ENCODE data around the gene AQP12B. TPM values are rescaled to one million over a fixed set of nuclear protein-coding genes. Genes with fewer than 3 reads are reported as not detected.
"Not testable (repeated sequence)": the region's sequence is repeated elsewhere in the genome, so short reads cannot be mapped to it uniquely, and the experiment has no call there.

AQP12B gene
- polyA plus RNA-seq, 2 donors = not detected

- Histone ChIP-seq H3K4me3 (ENCODE audit: low read depth in 1 of 2, low read length in 2 of 2) (no peak overlapping the region), H3K9me3 (ENCODE audit: control insufficient read depth in 2 of 2, insufficient read depth in 1 of 2, low read depth in 1 of 2, low read length in 1 of 2) (no peaks in the 10 kb centered on the region), H3K36me3 (ENCODE audit: control insufficient read depth in 2 of 2, insufficient read depth in 2 of 2, low read length in 1 of 2) (no peaks in the 10 kb centered on the region), H3K4me1 (ENCODE audit: control insufficient read depth in 2 of 2, insufficient read depth in 2 of 2, low read length in 1 of 2) (no peaks in the 10 kb centered on the region), H3K27ac (ENCODE audit: low read depth in 2 of 2, low read length in 1 of 2) (no peak overlapping the region), H3K27me3 (ENCODE audit: control insufficient read depth in 1 of 2, insufficient read depth in 2 of 2, low read length in 2 of 2) (no peaks in the 10 kb centered on the region)
- 88 to 89% methylated on average over 30 of the region's 30 CpGs for WGBS, 2 donors
Observed at GRCh38 chr2:240701736-240702639, 19.3 kb upstream of the AQP12B start.

- no peaks in the 10 kb centered on the region for H3K36me3 ChIP-seq (ENCODE audit: control insufficient read depth in 2 of 2, insufficient read depth in 2 of 2, low read length in 1 of 2)
- 74 to 81% methylated on average over 60 to 67 of the region's 67 CpGs for WGBS, 2 donors
- no peak overlapping the region for H3K27ac ChIP-seq (ENCODE audit: low read depth in 2 of 2, low read length in 1 of 2)
- no peaks in the 10 kb centered on the region for H3K4me1 ChIP-seq (ENCODE audit: control insufficient read depth in 2 of 2, insufficient read depth in 2 of 2, low read length in 1 of 2)
- no peak overlapping the region for H3K4me3 ChIP-seq (ENCODE audit: low read depth in 1 of 2, low read length in 2 of 2)
- H3K9me3 ChIP-seq (ENCODE audit: control insufficient read depth in 2 of 2, insufficient read depth in 1 of 2, low read depth in 1 of 2, low read length in 1 of 2) = no peaks in the 10 kb centered on the region
- no peaks in the 10 kb centered on the region for H3K27me3 ChIP-seq (ENCODE audit: control insufficient read depth in 1 of 2, insufficient read depth in 2 of 2, low read length in 2 of 2)
Observed at GRCh38 chr2:240701091-240701735, 18.5 kb upstream of the AQP12B start.

- H3K27ac ChIP-seq (ENCODE audit: low read depth in 2 of 2, low read length in 1 of 2); H3K4me3 ChIP-seq (ENCODE audit: low read depth in 1 of 2, low read length in 2 of 2); H3K9me3 ChIP-seq (ENCODE audit: control insufficient read depth in 2 of 2, insufficient read depth in 1 of 2, low read depth in 1 of 2, low read length in 1 of 2); H3K27me3 ChIP-seq (ENCODE audit: control insufficient read depth in 1 of 2, insufficient read depth in 2 of 2, low read length in 2 of 2); H3K4me1 ChIP-seq (ENCODE audit: control insufficient read depth in 2 of 2, insufficient read depth in 2 of 2, low read length in 1 of 2); H3K36me3 ChIP-seq (ENCODE audit: control insufficient read depth in 2 of 2, insufficient read depth in 2 of 2, low read length in 1 of 2): not testable (repeated sequence)
- WGBS, 2 donors = 63 to 71% methylated on average over 15 to 18 of the region's 21 CpGs
Observed at GRCh38 chr2:240700616-240701015, 17.9 kb upstream of the AQP12B start.

- WGBS, 2 donors = 38% methylated on average over 7 to 8 of the region's 8 CpGs
- H3K27ac ChIP-seq (ENCODE audit: low read depth in 2 of 2, low read length in 1 of 2); H3K4me1 ChIP-seq (ENCODE audit: control insufficient read depth in 2 of 2, insufficient read depth in 2 of 2, low read length in 1 of 2); H3K4me3 ChIP-seq (ENCODE audit: low read depth in 1 of 2, low read length in 2 of 2); H3K36me3 ChIP-seq (ENCODE audit: control insufficient read depth in 2 of 2, insufficient read depth in 2 of 2, low read length in 1 of 2); H3K9me3 ChIP-seq (ENCODE audit: control insufficient read depth in 2 of 2, insufficient read depth in 1 of 2, low read depth in 1 of 2, low read length in 1 of 2); H3K27me3 ChIP-seq (ENCODE audit: control insufficient read depth in 1 of 2, insufficient read depth in 2 of 2, low read length in 2 of 2): not testable (repeated sequence)
Observed at GRCh38 chr2:240699835-240700234, 17.1 kb upstream of the AQP12B start.

GRCh38 chr2:240698852-240699561 lies 16.3 kb upstream of the AQP12B start:
- not testable (repeated sequence) for H3K4me3 ChIP-seq (ENCODE audit: low read depth in 1 of 2, low read length in 2 of 2); H3K36me3 ChIP-seq (ENCODE audit: control insufficient read depth in 2 of 2, insufficient read depth in 2 of 2, low read length in 1 of 2); H3K9me3 ChIP-seq (ENCODE audit: control insufficient read depth in 2 of 2, insufficient read depth in 1 of 2, low read depth in 1 of 2, low read length in 1 of 2); H3K27ac ChIP-seq (ENCODE audit: low read depth in 2 of 2, low read length in 1 of 2); H3K27me3 ChIP-seq (ENCODE audit: control insufficient read depth in 1 of 2, insufficient read depth in 2 of 2, low read length in 2 of 2); H3K4me1 ChIP-seq (ENCODE audit: control insufficient read depth in 2 of 2, insufficient read depth in 2 of 2, low read length in 1 of 2)
- WGBS, 2 donors = 73 to 74% methylated on average over 5 to 8 of the region's 33 CpGs

- H3K4me1 ChIP-seq (ENCODE audit: control insufficient read depth in 2 of 2, insufficient read depth in 2 of 2, low read length in 1 of 2); H3K27ac ChIP-seq (ENCODE audit: low read depth in 2 of 2, low read length in 1 of 2); H3K9me3 ChIP-seq (ENCODE audit: control insufficient read depth in 2 of 2, insufficient read depth in 1 of 2, low read depth in 1 of 2, low read length in 1 of 2); H3K27me3 ChIP-seq (ENCODE audit: control insufficient read depth in 1 of 2, insufficient read depth in 2 of 2, low read length in 2 of 2); H3K36me3 ChIP-seq (ENCODE audit: control insufficient read depth in 2 of 2, insufficient read depth in 2 of 2, low read length in 1 of 2); H3K4me3 ChIP-seq (ENCODE audit: low read depth in 1 of 2, low read length in 2 of 2): not testable (repeated sequence)
- WGBS, 2 donors = 35 to 60% methylated on average over 2 to 5 of the region's 13 CpGs
Observed at GRCh38 chr2:240696469-240696868, 13.8 kb upstream of the AQP12B start.

- not testable (repeated sequence) for H3K4me3 ChIP-seq (ENCODE audit: low read depth in 1 of 2, low read length in 2 of 2); H3K4me1 ChIP-seq (ENCODE audit: control insufficient read depth in 2 of 2, insufficient read depth in 2 of 2, low read length in 1 of 2); H3K27me3 ChIP-seq (ENCODE audit: control insufficient read depth in 1 of 2, insufficient read depth in 2 of 2, low read length in 2 of 2); H3K36me3 ChIP-seq (ENCODE audit: control insufficient read depth in 2 of 2, insufficient read depth in 2 of 2, low read length in 1 of 2); H3K27ac ChIP-seq (ENCODE audit: low read depth in 2 of 2, low read length in 1 of 2); H3K9me3 ChIP-seq (ENCODE audit: control insufficient read depth in 2 of 2, insufficient read depth in 1 of 2, low read depth in 1 of 2, low read length in 1 of 2)
- WGBS, 2 donors = no CpG with 5 or more reads among the region's 19 CpGs
Observed at GRCh38 chr2:240695593-240695992, 12.9 kb upstream of the AQP12B start.

GRCh38 chr2:240694304-240694703 lies 11.6 kb upstream of the AQP12B start:
- 67% methylated on average over 2 of the region's 12 CpGs; no CpG with 5 or more reads in 1 of the 2 donors for WGBS, 2 donors
- H3K4me1 ChIP-seq (ENCODE audit: control insufficient read depth in 2 of 2, insufficient read depth in 2 of 2, low read length in 1 of 2); H3K9me3 ChIP-seq (ENCODE audit: control insufficient read depth in 2 of 2, insufficient read depth in 1 of 2, low read depth in 1 of 2, low read length in 1 of 2); H3K36me3 ChIP-seq (ENCODE audit: control insufficient read depth in 2 of 2, insufficient read depth in 2 of 2, low read length in 1 of 2); H3K27me3 ChIP-seq (ENCODE audit: control insufficient read depth in 1 of 2, insufficient read depth in 2 of 2, low read length in 2 of 2); H3K4me3 ChIP-seq (ENCODE audit: low read depth in 1 of 2, low read length in 2 of 2); H3K27ac ChIP-seq (ENCODE audit: low read depth in 2 of 2, low read length in 1 of 2): not testable (repeated sequence)

GRCh38 chr2:240692583-240693561 lies 10.2 kb upstream of the AQP12B start:
- not testable (repeated sequence) for H3K4me3 ChIP-seq (ENCODE audit: low read depth in 1 of 2, low read length in 2 of 2); H3K9me3 ChIP-seq (ENCODE audit: control insufficient read depth in 2 of 2, insufficient read depth in 1 of 2, low read depth in 1 of 2, low read length in 1 of 2); H3K27ac ChIP-seq (ENCODE audit: low read depth in 2 of 2, low read length in 1 of 2); H3K27me3 ChIP-seq (ENCODE audit: control insufficient read depth in 1 of 2, insufficient read depth in 2 of 2, low read length in 2 of 2); H3K36me3 ChIP-seq (ENCODE audit: control insufficient read depth in 2 of 2, insufficient read depth in 2 of 2, low read length in 1 of 2); H3K4me1 ChIP-seq (ENCODE audit: control insufficient read depth in 2 of 2, insufficient read depth in 2 of 2, low read length in 1 of 2)
- 71 to 74% methylated on average over 11 to 18 of the region's 34 CpGs for WGBS, 2 donors

Measured in esophagus (tissue), 2 donors.